HCT116 (cell line): ENCODE measurements around the gene PLEKHO1. TPM values are rescaled to one million over a fixed set of nuclear protein-coding genes. Genes with fewer than 3 reads are reported as not detected.

Experiments used
- ATAC-seq: fragments of 200-7000 bp; cut with Tn5 transposase; 2 replicates; pipeline ENCODE4 v1.9.1; 2020; ENCODE audit warnings: mild to moderate bottlenecking, moderate library complexity
- BruUV-seq: library from RNA; stranded (reverse); fragments of 400-500 nt; replicated peaks from 2 replicates; lab custom pipeline; 2021; lab: Mats Ljungman, UMichigan
- CTCF ChIA-PET: fragments of 300-600 bp; sonication (Branson Sonifier 250); formaldehyde crosslinking; loops from one replicate; lab custom pipeline; 2021; ENCODE audit warnings: antibody characterized with exemption; lab: Charles Lee
- POLR2A ChIA-PET: fragments of 300-600, 350-600 bp; sonication (Branson Sonifier 250); formaldehyde crosslinking; loops from one replicate; lab custom pipeline; 2021; ENCODE audit warnings: antibody characterized with exemption; lab: Charles Lee
- RAD21 ChIA-PET, 2 experiments: fragments of 300-600 bp; sonication (Branson Sonifier 250); formaldehyde crosslinking; loops; one replicate each; lab custom pipeline; 2023; ENCODE audit warnings: low total read pairs in 2 of 2; ENCODE audit not compliant: uncharacterized antibody in 2 of 2, unreplicated experiment in 2 of 2, low non-redundant PET in 1 of 2; lab: Charles Lee
- DNase-seq: peaks from one replicate; pipeline ENCODE4 v3.0.0-alpha.2; 2010; ENCODE audit warnings: low read depth, low spot score
- H2AFZ ChIP-seq: fragments of 200-600 bp; shearing (Covaris generic), sonication (generic); 2 replicates; pipeline ENCODE4 v1.6.1; 2017; ENCODE audit warnings: low read depth, mixed run types, mixed read lengths, antibody characterized with exemption, low read length; ENCODE audit not compliant: poor library complexity, severe bottlenecking
- H3K27ac ChIP-seq: 2 replicates; pipeline ENCODE4 v1.5.1; 2012; ENCODE audit warnings: low read depth, low read length
- H3K27me3 ChIP-seq: fragments of 200-600 bp; sonication (generic); 2 replicates; pipeline ENCODE4 v1.6.1; 2016; ENCODE audit warnings: mixed run types, low read length, mixed read lengths; ENCODE audit not compliant: insufficient read depth
- H3K36me3 ChIP-seq, 2 experiments: fragments of 200-500 bp in 1 of 2; fragments of 200-600 bp in 1 of 2; sonication (Bioruptor generic) in 1 of 2; sonication (generic) in 1 of 2; 2 replicates each; pipeline versions ENCODE4 v1.5.1 to v1.6.1; 2014 to 2016; ENCODE audit warnings: low read length in 2 of 2, inconsistent platforms in 1 of 2, mixed read lengths in 1 of 2, mixed run types in 1 of 2; ENCODE audit not compliant: insufficient read depth in 2 of 2, control insufficient read depth in 1 of 2
- H3K4me1 ChIP-seq, 2 experiments: fragments of 200-600 bp in 1 of 2; sonication (generic) in 1 of 2; 2 replicates each; pipeline versions ENCODE4 v1.5.1 to v1.6.1; 2012 to 2017; ENCODE audit warnings: low read length in 2 of 2, inconsistent platforms in 1 of 2, mild to moderate bottlenecking in 1 of 2, mixed read lengths in 1 of 2, mixed run types in 1 of 2, moderate library complexity in 1 of 2; ENCODE audit not compliant: insufficient read depth in 2 of 2, control insufficient read depth in 1 of 2
- H3K4me2 ChIP-seq: fragments of 200-600 bp; sonication (generic); 2 replicates; pipeline ENCODE4 v1.6.1; 2017; ENCODE audit warnings: mixed run types, low read length, mixed read lengths
- H3K4me3 ChIP-seq, 2 experiments: fragments of 200-600 bp in 1 of 2; sonication (generic) in 1 of 2; replicated peaks in 1 of 2; 2 replicates each; pipeline ENCODE4 v1.5.1; 2011 to 2016; ENCODE audit warnings: low read length in 2 of 2, control low read depth in 1 of 2, low read depth in 1 of 2, mild to moderate bottlenecking in 1 of 2, mixed read lengths in 1 of 2, mixed run types in 1 of 2
- H3K79me2 ChIP-seq: fragments of 200-600 bp; sonication (generic); 2 replicates; pipeline ENCODE4 v1.6.1; 2017; ENCODE audit warnings: mild to moderate bottlenecking, mixed run types, low read length, moderate library complexity, mixed read lengths; ENCODE audit not compliant: insufficient read depth
- H3K9ac ChIP-seq: fragments of 200-600 bp; sonication (generic); 2 replicates; pipeline ENCODE4 v1.6.1; 2016; ENCODE audit warnings: low read length, mixed read lengths
- H3K9me2 ChIP-seq: fragments of 200-600 bp; sonication (generic), shearing (Covaris generic); 2 replicates; pipeline ENCODE4 v1.6.1; 2017; ENCODE audit warnings: mixed run types, mild to moderate bottlenecking, moderate library complexity; ENCODE audit not compliant: insufficient read depth
- H3K9me3 ChIP-seq, 2 experiments: fragments of 200-500 bp in 1 of 2; fragments of 200-600 bp in 1 of 2; sonication (Bioruptor generic) in 1 of 2; sonication (generic) in 1 of 2; 2 replicates each; pipeline ENCODE4 v1.6.1; 2014 to 2017; ENCODE audit warnings: low read length in 2 of 2, mixed read lengths in 2 of 2, inconsistent platforms in 1 of 2, low read depth in 1 of 2, mild to moderate bottlenecking in 1 of 2, mixed run types in 1 of 2, moderate library complexity in 1 of 2; ENCODE audit not compliant: control insufficient read depth in 1 of 2, insufficient read depth in 1 of 2
- H4K20me1 ChIP-seq: fragments of 200-600 bp; sonication (generic), shearing (Covaris generic); 2 replicates; pipeline ENCODE4 v1.6.1; 2017; ENCODE audit warnings: mixed run types, mild to moderate bottlenecking, moderate library complexity; ENCODE audit not compliant: insufficient read depth
- CBX3 ChIP-seq: IDR thresholded peaks from 2 replicates; pipeline ENCODE4 v1.6.1; 2012; ENCODE audit warnings: low read depth
- CEBPB ChIP-seq: IDR thresholded peaks from 2 replicates; pipeline ENCODE4 v1.6.1; 2012; ENCODE audit warnings: low read depth
- EGR1 ChIP-seq: IDR thresholded peaks from 2 replicates; pipeline ENCODE4 v1.6.1; 2012; ENCODE audit warnings: low read depth
- ELF1 ChIP-seq: IDR thresholded peaks from 2 replicates; pipeline ENCODE4 v1.6.1; 2012; ENCODE audit warnings: low read depth, borderline replicate concordance
- EZH2 ChIP-seq: fragments of 200-600 bp; sonication (generic); IDR thresholded peaks from 2 replicates; pipeline ENCODE4 v1.6.1; 2017; ENCODE audit warnings: antibody characterized with exemption, mixed run types
- EZH2phosphoT487 ChIP-seq: fragments of 200-600 bp; IDR thresholded peaks from 2 replicates; pipeline ENCODE4 v1.6.1; 2018; ENCODE audit warnings: antibody characterized with exemption, borderline replicate concordance
- FOSL1 ChIP-seq: IDR thresholded peaks from 2 replicates; pipeline ENCODE4 v1.6.1; 2012; ENCODE audit warnings: low read depth
- JUND ChIP-seq: IDR thresholded peaks from 2 replicates; pipeline ENCODE4 v1.6.1; 2012
- POLR2A ChIP-seq: IDR thresholded peaks from 2 replicates; pipeline ENCODE4 v1.7.0; 2011; ENCODE audit warnings: borderline replicate concordance; ENCODE audit not compliant: insufficient read depth, insufficient read length; ENCODE audit errors: extremely low read depth
- RAD21 ChIP-seq: IDR thresholded peaks from 2 replicates; pipeline ENCODE4 v1.6.1; 2012; ENCODE audit warnings: low read depth, mild to moderate bottlenecking
- SP1 ChIP-seq: IDR thresholded peaks from 2 replicates; pipeline ENCODE4 v1.6.1; 2012; ENCODE audit warnings: low read depth
- SRF ChIP-seq: IDR thresholded peaks from 2 replicates; pipeline ENCODE4 v1.6.1; 2012; ENCODE audit warnings: low read depth
- TCF7L2 ChIP-seq: IDR thresholded peaks from 2 replicates; pipeline ENCODE4 v1.7.0; 2011; ENCODE audit warnings: borderline replicate concordance, inconsistent platforms; ENCODE audit not compliant: insufficient read depth, insufficient read length; ENCODE audit errors: extremely low read depth
- ZFX ChIP-seq: fragments of 450-650 bp; IDR thresholded peaks from 2 replicates; pipeline ENCODE4 v1.6.1; 2017
- ZNF274 ChIP-seq: fragments of 200-500 bp; sonication (Bioruptor generic); IDR thresholded peaks from 2 replicates; pipeline ENCODE4 v1.6.1; 2014; ENCODE audit warnings: mild to moderate bottlenecking, low read depth, low read length, inconsistent platforms
- intact Hi-C: fragments of 100-400 bp; cut with micrococcal nuclease; formaldehyde crosslinking; loops from 2 replicates; pipeline ENCODE4 v1.10.0; 2022
- total RNA-seq: library from RNA; stranded (reverse); gene quantifications from one replicate; pipeline ENCODE4 v1.2.1, GENCODE V29; 2021; ENCODE audit not compliant: unreplicated experiment
- TF ChIP-seq, protein P1 (sequence below): IDR thresholded peaks from 2 replicates; pipeline ENCODE4 v1.6.1; 2012
- TF ChIP-seq, protein P2 (sequence below): IDR thresholded peaks from 2 replicates; pipeline ENCODE4 v1.6.1; 2012; ENCODE audit warnings: low read depth

Gene PLEKHO1
- total RNA-seq, 1 experiment from 2014 or later, result 6.9 TPM

DNA sequence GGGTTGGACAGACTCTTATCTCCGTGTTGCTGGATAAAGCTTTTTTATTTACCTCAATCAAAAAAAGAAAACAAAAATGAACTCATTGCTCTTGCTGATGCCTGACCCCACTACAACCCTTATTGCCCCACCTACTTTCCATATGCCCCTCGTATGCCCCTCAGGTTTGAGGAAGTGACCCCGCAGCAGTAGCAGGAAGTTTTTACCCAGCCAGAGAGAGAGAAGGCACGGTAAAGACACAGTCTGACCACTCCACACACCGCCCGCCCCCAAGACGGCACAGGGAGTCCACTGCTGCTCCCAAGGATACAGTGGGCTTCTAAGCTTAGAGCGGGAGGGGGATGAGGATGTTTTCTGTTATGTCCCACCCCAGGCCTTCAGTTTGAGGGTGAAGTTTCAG is 9.8 kb downstream of the PLEKHO1 start:
- Histone ChIP-seq H3K4me1 (peaks cover 5 to 16% of the 10 kb centered on the region in 2 experiments; a peak in 2 of 4 replicates), H3K9me2 (no peaks in the 10 kb centered on the region), H2AFZ (no peak overlapping the region), H4K20me1 (no peaks in the 10 kb centered on the region), H3K27ac (no peak overlapping the region), H3K79me2 (no peaks in the 10 kb centered on the region), H3K9me3 (no peaks in the 10 kb centered on the region), H3K9ac (no peak overlapping the region), H3K36me3 (peaks cover 0 to 3% of the 10 kb centered on the region in 2 experiments; a peak in 2 of 4 replicates), H3K4me3 (no peak overlapping the region), H3K27me3 (no peaks in the 10 kb centered on the region), H3K4me2 (no peak overlapping the region)
- ChIA-PET CTCF (no interaction called here), POLR2A (no interaction called here), RAD21 (no interaction called here)
- no peak for ATAC-seq
- intact Hi-C loops, result no loop called here
- no peak for DNase-seq
- no TSS peak for BruUV-seq
- TF ChIP-seq JUND, result no peak
- TF ChIP-seq RAD21, result no peak
- no peak for TF ChIP-seq ZNF274
- TF ChIP-seq EGR1, result no peak
- TF ChIP-seq CBX3, result no peak
- no peak for TF ChIP-seq POLR2A
- TF ChIP-seq SP1, result no peak
- TF ChIP-seq EZH2, result no peak
- no peak for TF ChIP-seq EZH2phosphoT487
- no peak for TF ChIP-seq ZFX
- no peak for TF ChIP-seq ELF1
- no peak for TF ChIP-seq FOSL1
- TF ChIP-seq, protein P1, sequence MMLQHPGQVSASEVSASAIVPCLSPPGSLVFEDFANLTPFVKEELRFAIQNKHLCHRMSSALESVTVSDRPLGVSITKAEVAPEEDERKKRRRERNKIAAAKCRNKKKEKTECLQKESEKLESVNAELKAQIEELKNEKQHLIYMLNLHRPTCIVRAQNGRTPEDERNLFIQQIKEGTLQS, result no peak
- TF ChIP-seq SRF, result no peak
- TF ChIP-seq CEBPB, result no peak
- TF ChIP-seq, protein P2, sequence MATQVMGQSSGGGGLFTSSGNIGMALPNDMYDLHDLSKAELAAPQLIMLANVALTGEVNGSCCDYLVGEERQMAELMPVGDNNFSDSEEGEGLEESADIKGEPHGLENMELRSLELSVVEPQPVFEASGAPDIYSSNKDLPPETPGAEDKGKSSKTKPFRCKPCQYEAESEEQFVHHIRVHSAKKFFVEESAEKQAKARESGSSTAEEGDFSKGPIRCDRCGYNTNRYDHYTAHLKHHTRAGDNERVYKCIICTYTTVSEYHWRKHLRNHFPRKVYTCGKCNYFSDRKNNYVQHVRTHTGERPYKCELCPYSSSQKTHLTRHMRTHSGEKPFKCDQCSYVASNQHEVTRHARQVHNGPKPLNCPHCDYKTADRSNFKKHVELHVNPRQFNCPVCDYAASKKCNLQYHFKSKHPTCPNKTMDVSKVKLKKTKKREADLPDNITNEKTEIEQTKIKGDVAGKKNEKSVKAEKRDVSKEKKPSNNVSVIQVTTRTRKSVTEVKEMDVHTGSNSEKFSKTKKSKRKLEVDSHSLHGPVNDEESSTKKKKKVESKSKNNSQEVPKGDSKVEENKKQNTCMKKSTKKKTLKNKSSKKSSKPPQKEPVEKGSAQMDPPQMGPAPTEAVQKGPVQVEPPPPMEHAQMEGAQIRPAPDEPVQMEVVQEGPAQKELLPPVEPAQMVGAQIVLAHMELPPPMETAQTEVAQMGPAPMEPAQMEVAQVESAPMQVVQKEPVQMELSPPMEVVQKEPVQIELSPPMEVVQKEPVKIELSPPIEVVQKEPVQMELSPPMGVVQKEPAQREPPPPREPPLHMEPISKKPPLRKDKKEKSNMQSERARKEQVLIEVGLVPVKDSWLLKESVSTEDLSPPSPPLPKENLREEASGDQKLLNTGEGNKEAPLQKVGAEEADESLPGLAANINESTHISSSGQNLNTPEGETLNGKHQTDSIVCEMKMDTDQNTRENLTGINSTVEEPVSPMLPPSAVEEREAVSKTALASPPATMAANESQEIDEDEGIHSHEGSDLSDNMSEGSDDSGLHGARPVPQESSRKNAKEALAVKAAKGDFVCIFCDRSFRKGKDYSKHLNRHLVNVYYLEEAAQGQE, result no peak
- TF ChIP-seq TCF7L2, result no peak
- TF ChIP-seq, all 23 proteins: peak for 0
